ENCODE measurements around the gene TRAPPC11. TPM values are rescaled to one million over a fixed set of nuclear protein-coding genes. Genes with fewer than 3 reads are reported as not detected.

Gene TRAPPC11
- total RNA-seq, 1 donor from 2014 or later, result 54.3 TPM

DNA sequence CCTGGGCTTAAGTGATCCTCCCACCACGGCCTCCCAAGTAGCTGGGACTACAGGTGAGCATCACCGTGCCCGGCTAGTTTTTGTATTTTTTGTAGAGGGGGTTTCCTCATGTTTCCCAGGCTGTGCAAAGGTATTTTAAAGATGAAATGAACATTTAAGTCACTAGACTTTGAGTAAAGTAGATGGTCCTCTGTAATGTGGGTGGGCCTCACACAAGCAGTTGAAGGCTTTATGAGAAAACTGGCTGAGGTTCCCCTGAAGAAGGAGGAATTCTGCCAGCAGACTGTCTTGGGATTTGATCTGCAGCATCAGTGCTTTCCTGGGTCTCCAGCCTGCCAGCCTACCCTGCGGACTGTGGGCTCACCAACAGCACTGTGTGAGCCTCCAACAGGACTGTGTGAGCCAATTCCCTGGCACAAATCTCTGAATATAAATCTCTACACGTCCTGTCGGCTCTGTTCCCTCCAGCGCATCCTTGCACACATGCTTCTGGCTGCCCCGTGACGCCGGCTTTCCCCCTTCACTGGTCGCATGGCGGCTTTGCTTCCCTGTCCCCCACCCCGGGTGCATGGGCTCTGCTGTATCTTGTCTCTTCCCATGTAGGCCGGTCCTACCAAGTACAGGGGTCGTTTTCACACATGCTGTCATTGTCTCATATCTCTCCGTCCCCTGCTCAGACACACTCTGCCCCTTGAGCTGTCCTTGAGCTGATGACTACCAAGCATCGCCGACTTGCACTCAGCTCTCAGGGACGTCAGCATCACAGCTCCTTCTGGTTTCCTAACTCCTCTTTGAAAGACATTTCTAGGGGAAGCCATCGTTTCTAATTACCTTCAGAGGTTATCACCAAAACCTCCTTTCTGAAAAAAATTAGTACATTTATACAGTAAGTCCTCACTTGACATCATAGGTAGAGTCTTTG, 46.5 kb upstream of the TRAPPC11 start:
- Mint-ChIP-seq H3K9me3 (ENCODE audit: low read depth) (no peaks in the 10 kb centered on the region), H3K27ac (peak overlapping the region; percentile 65), H3K4me1 (ENCODE audit: low read depth) (peaks cover 16% of the 10 kb centered on the region), H3K4me3 (ENCODE audit: low read depth) (no peak overlapping the region), H3K36me3 (ENCODE audit: insufficient read depth) (no peaks in the 10 kb centered on the region), H3K27me3 (no peaks in the 10 kb centered on the region)
- TF ChIP-seq, protein P1, sequence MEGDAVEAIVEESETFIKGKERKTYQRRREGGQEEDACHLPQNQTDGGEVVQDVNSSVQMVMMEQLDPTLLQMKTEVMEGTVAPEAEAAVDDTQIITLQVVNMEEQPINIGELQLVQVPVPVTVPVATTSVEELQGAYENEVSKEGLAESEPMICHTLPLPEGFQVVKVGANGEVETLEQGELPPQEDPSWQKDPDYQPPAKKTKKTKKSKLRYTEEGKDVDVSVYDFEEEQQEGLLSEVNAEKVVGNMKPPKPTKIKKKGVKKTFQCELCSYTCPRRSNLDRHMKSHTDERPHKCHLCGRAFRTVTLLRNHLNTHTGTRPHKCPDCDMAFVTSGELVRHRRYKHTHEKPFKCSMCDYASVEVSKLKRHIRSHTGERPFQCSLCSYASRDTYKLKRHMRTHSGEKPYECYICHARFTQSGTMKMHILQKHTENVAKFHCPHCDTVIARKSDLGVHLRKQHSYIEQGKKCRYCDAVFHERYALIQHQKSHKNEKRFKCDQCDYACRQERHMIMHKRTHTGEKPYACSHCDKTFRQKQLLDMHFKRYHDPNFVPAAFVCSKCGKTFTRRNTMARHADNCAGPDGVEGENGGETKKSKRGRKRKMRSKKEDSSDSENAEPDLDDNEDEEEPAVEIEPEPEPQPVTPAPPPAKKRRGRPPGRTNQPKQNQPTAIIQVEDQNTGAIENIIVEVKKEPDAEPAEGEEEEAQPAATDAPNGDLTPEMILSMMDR (IDR thresholded peaks at IDR 0.05; ENCODE audit: unreplicated experiment), result no peak
- DNase-seq (ENCODE audit: low spot score, unreplicated experiment), result no peak

DNA sequence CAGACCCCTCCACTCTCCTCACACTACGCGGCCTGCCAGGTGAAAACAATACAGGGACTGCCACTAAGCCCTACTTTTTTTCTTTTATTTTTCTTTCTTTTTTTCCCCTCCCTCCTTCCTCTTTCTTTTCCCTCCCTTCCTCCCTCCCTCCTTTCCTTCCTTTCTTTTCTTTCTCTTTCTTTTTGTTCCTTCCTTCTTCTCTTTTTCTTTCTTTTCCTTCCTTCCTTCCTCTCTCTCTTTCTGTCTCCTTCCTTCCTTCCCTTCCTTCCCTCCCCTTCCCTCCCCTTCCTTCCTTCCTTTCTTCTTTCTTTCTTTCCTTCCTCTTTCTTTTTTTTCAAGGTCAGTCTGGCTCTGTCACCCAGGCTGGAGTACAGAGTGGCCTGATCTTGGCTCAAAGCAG, 42.0 kb upstream of the TRAPPC11 start:
- H3K27ac Mint-ChIP-seq, result peak overlapping the region; percentile 86

DNA sequence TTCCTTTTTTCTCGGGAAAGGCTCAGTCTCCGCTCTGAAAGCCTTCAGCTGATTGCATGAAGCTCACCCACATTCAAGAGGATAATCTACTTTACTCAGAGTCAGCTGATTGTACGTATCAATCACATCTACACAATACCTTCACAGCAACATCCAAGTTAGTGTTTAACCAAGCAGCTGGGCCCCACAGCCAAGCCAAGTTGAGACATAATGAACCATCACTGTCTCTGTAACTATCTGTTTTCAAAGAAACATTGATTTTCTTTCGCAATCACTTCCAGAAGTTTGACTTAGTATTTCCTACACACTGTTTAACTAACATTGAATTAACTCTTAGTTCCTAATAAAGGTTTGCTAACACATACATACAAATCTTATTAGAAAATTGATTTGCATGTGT, 40.4 kb upstream of the TRAPPC11 start:
- Mint-ChIP-seq H3K4me3 (ENCODE audit: low read depth) (peak overlapping the region; percentile 66), H3K36me3 (ENCODE audit: insufficient read depth) (no peaks in the 10 kb centered on the region), H3K27ac (peak overlapping the region; percentile 91), H3K27me3 (no peaks in the 10 kb centered on the region), H3K9me3 (ENCODE audit: low read depth) (no peaks in the 10 kb centered on the region), H3K4me1 (ENCODE audit: low read depth) (peaks cover 31% of the 10 kb centered on the region)
- no peak for DNase-seq (ENCODE audit: low spot score, unreplicated experiment)
- TF ChIP-seq, protein P1 (IDR thresholded peaks at IDR 0.05; ENCODE audit: unreplicated experiment), result no peak

More for the DNA sequence above, 42.0 kb upstream of the TRAPPC11 start:
- Mint-ChIP-seq H3K4me1 (ENCODE audit: low read depth) (peaks cover 34% of the 10 kb centered on the region), H3K9me3 (ENCODE audit: low read depth) (no peaks in the 10 kb centered on the region), H3K27me3 (no peaks in the 10 kb centered on the region), H3K4me3 (ENCODE audit: low read depth) (peak overlapping the region; percentile 29), H3K36me3 (ENCODE audit: insufficient read depth) (no peaks in the 10 kb centered on the region)
- TF ChIP-seq, protein P1 (IDR thresholded peaks at IDR 0.05; ENCODE audit: unreplicated experiment), result no peak
- DNase-seq (ENCODE audit: low spot score, unreplicated experiment), result no peak

DNA sequence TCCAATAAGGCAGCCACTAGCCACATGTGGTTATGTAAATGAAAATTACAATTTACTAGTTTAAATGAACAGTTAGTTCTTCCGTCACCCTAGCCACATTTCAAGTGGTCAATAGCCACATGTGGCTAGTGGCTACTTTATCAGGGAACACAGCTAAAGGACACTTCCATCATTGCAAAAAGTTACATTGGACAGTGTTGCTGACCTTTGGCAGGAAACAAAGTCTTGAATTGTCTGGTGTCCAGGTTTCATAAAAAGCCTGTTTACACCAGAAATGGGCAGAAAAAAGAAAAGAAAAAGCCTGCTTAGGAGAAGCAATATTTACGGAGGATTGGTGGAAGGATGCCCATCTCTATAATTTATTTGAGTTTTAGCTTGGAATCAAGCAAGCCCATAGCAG, 38.7 kb upstream of the TRAPPC11 start:
- TF ChIP-seq, protein P1 (IDR thresholded peaks at IDR 0.05; ENCODE audit: unreplicated experiment), result no peak
- no peak overlapping the region for H3K4me3 Mint-ChIP-seq (ENCODE audit: low read depth)
- no peak for DNase-seq (ENCODE audit: low spot score, unreplicated experiment)
- no peak overlapping the region for H3K27ac Mint-ChIP-seq
- no peaks in the 10 kb centered on the region for H3K36me3 Mint-ChIP-seq (ENCODE audit: insufficient read depth)
- peaks cover 31% of the 10 kb centered on the region for H3K4me1 Mint-ChIP-seq (ENCODE audit: low read depth)
- H3K9me3 Mint-ChIP-seq (ENCODE audit: low read depth), result no peaks in the 10 kb centered on the region
- no peaks in the 10 kb centered on the region for H3K27me3 Mint-ChIP-seq

DNA sequence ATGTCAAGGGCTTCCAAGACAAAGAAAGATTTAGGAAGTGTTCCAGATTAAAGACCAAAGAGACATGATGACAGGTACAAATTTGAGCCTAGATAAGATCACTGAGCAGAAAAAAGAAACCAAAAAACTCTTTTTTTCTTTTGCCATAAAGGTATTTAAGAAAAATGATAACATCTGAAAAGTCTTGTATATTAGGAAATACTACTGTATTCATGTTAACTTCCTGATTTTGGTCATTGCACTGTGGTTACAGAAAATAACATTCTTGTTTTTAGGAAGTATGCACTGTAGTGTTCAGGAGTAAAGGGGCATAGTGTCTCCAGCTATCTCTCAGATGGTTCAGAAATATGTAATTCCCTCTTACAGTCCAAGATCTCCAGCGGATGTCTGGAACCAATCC, 37.2 kb upstream of the TRAPPC11 start:
- Mint-ChIP-seq H3K36me3 (ENCODE audit: insufficient read depth) (no peaks in the 10 kb centered on the region), H3K9me3 (ENCODE audit: low read depth) (no peaks in the 10 kb centered on the region), H3K27me3 (no peaks in the 10 kb centered on the region), H3K4me1 (ENCODE audit: low read depth) (peaks cover 29% of the 10 kb centered on the region), H3K4me3 (ENCODE audit: low read depth) (no peak overlapping the region), H3K27ac (no peak overlapping the region)
- TF ChIP-seq, protein P1 (IDR thresholded peaks at IDR 0.05; ENCODE audit: unreplicated experiment), result no peak
- no peak for DNase-seq (ENCODE audit: low spot score, unreplicated experiment)

Data from progenitor cell of endocrine pancreas (in vitro differentiated cells).